ENCODE measurements around the gene SEC22B. TPM values are rescaled to one million over a fixed set of nuclear protein-coding genes. Genes with fewer than 3 reads are reported as not detected.
"Not testable (repeated sequence)": the region's sequence is repeated elsewhere in the genome, so short reads cannot be mapped to it uniquely, and the experiment has no call there.

The SEC22B gene
- total RNA-seq, 1 experiment from 2014 or later = 22.7 TPM

DNA sequence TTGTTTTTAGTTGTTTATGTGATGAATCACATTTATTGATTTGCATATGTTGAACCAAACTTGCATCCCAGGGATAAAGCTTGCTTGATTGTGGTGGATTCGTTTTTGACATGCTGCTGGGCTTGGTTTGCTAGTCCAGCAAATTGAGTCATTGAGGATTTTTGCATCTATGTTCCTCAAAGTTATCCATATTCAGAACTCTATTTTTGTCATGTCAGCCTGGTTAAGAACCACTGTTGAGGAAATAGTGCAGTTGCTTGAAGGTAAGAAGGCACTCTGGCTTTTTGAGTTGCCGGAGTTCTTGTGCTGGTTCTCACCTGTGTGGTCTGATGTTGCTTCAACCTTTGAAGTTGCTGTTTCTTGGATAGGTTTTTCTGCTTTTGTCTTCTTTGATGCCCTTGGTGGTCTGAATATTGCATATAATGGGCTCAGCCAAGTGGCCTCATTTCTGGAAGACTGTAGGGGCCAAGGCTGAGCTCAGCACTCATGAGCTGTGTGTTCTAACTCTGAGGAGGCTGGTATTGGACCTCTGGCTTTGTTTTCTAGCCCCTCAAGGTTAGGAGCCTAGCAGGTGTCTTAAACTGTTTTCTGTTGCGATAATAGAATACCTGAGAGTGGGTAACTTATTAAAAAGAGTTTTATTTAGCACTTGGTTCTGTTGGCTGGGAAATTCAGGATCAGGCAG is 26.0 kb downstream of the SEC22B start:
- H4K20me1 ChIP-seq (ENCODE audit: insufficient read depth, low read depth, low read length); H3K4me2 ChIP-seq (ENCODE audit: low read depth, low read length, poor library complexity, severe bottlenecking); H3K79me2 ChIP-seq (ENCODE audit: low read length); H3K9ac ChIP-seq (ENCODE audit: low read length); H3K4me1 ChIP-seq (ENCODE audit: low read length); H3K27ac ChIP-seq (ENCODE audit: low read length); DNase-seq; H3K9me3 ChIP-seq (ENCODE audit: low read length); H3K9me2 ChIP-seq (replicated peaks; ENCODE audit: insufficient read depth, low read length); H3K27me3 ChIP-seq (ENCODE audit: low read length); H2AFZ ChIP-seq (ENCODE audit: low read length); H3K36me3 ChIP-seq (ENCODE audit: insufficient read depth, low read length); H3K4me3 ChIP-seq (ENCODE audit: low read length): not testable (repeated sequence)

DNA sequence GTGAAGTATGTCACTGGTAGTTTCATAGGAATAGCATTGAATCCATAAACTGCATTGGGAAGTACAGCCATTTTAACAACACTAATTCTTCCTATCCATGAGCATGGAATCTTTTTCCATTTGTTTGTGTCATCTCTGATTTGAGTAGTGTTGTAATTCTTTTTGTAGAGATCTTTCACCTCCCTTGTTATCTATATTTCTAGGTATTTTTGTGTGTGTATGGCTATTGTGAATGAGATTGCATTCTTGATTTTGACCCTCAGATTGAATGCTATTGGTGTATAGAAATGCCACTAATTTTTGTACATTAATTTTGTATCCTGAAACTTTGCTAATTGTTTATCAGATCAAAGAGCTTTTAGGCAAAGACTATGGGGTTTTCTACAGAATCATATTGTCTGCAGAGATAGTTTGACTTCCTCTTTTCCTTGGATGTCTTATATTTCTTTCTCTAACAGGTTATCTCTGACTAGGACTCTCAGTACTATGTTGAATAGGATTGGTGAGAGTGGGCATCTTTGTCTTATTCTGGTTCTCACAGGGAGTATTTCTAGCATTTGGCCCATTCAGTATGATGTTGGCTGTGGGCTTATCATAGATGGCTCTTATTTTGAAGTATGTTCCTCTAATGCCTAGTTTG is 26.8 kb downstream of the SEC22B start:
- not testable (repeated sequence) for H3K4me2 ChIP-seq (ENCODE audit: low read depth, low read length, poor library complexity, severe bottlenecking); H3K9ac ChIP-seq (ENCODE audit: low read length); H3K4me3 ChIP-seq (ENCODE audit: low read length); H3K79me2 ChIP-seq (ENCODE audit: low read length); H2AFZ ChIP-seq (ENCODE audit: low read length); H3K36me3 ChIP-seq (ENCODE audit: insufficient read depth, low read length); H3K27ac ChIP-seq (ENCODE audit: low read length); H3K9me2 ChIP-seq (replicated peaks; ENCODE audit: insufficient read depth, low read length); H3K27me3 ChIP-seq (ENCODE audit: low read length); H3K4me1 ChIP-seq (ENCODE audit: low read length); H3K9me3 ChIP-seq (ENCODE audit: low read length); DNase-seq; H4K20me1 ChIP-seq (ENCODE audit: insufficient read depth, low read depth, low read length)

GRCh38 chr1:120145806-120146205 is 30.5 kb downstream of the SEC22B start:
- not testable (repeated sequence) for H3K4me3 ChIP-seq (ENCODE audit: low read length); H3K27me3 ChIP-seq (ENCODE audit: low read length); H3K4me1 ChIP-seq (ENCODE audit: low read length); H3K79me2 ChIP-seq (ENCODE audit: low read length); H3K4me2 ChIP-seq (ENCODE audit: low read depth, low read length, poor library complexity, severe bottlenecking); H3K27ac ChIP-seq (ENCODE audit: low read length); H2AFZ ChIP-seq (ENCODE audit: low read length); H3K9ac ChIP-seq (ENCODE audit: low read length); H3K9me2 ChIP-seq (replicated peaks; ENCODE audit: insufficient read depth, low read length); H3K36me3 ChIP-seq (ENCODE audit: insufficient read depth, low read length); H3K9me3 ChIP-seq (ENCODE audit: low read length); H4K20me1 ChIP-seq (ENCODE audit: insufficient read depth, low read depth, low read length)
- DNase-seq = peak; percentile 42

DNA sequence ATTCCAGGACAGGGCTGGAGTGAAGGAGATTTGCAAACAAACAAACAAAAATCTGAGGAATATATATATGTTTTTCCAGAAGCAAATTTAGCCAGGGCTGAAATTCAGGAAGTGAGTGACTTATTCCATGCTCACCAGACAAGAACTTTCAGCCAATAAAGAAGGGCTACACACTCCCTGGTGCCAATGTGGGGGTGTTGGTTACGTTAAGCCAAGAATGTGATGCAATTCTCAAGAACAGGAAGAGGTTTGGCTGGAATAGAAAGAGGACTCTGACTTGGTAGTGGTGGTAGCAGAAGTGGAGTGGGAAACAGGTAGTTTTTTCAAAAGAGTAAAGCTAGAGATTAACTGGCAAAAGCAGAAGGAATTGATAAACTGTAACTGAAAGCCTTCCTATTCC is 31.7 kb downstream of the SEC22B start:
- not testable (repeated sequence) for H3K27ac ChIP-seq (ENCODE audit: low read length); H3K36me3 ChIP-seq (ENCODE audit: insufficient read depth, low read length); DNase-seq; H3K9me2 ChIP-seq (replicated peaks; ENCODE audit: insufficient read depth, low read length); H3K4me1 ChIP-seq (ENCODE audit: low read length); H4K20me1 ChIP-seq (ENCODE audit: insufficient read depth, low read depth, low read length); H3K9ac ChIP-seq (ENCODE audit: low read length); H2AFZ ChIP-seq (ENCODE audit: low read length); H3K79me2 ChIP-seq (ENCODE audit: low read length); H3K9me3 ChIP-seq (ENCODE audit: low read length); H3K4me2 ChIP-seq (ENCODE audit: low read depth, low read length, poor library complexity, severe bottlenecking); H3K27me3 ChIP-seq (ENCODE audit: low read length); H3K4me3 ChIP-seq (ENCODE audit: low read length)

- H3K9me3 ChIP-seq (ENCODE audit: low read length); H3K79me2 ChIP-seq (ENCODE audit: low read length); H4K20me1 ChIP-seq (ENCODE audit: insufficient read depth, low read depth, low read length); H3K9me2 ChIP-seq (replicated peaks; ENCODE audit: insufficient read depth, low read length); H3K27ac ChIP-seq (ENCODE audit: low read length); DNase-seq; H2AFZ ChIP-seq (ENCODE audit: low read length); H3K27me3 ChIP-seq (ENCODE audit: low read length); H3K4me2 ChIP-seq (ENCODE audit: low read depth, low read length, poor library complexity, severe bottlenecking); H3K4me3 ChIP-seq (ENCODE audit: low read length); H3K36me3 ChIP-seq (ENCODE audit: insufficient read depth, low read length); H3K4me1 ChIP-seq (ENCODE audit: low read length); H3K9ac ChIP-seq (ENCODE audit: low read length): not testable (repeated sequence)
Observed at GRCh38 chr1:120144169-120144568, 32.2 kb downstream of the SEC22B start.

DNA sequence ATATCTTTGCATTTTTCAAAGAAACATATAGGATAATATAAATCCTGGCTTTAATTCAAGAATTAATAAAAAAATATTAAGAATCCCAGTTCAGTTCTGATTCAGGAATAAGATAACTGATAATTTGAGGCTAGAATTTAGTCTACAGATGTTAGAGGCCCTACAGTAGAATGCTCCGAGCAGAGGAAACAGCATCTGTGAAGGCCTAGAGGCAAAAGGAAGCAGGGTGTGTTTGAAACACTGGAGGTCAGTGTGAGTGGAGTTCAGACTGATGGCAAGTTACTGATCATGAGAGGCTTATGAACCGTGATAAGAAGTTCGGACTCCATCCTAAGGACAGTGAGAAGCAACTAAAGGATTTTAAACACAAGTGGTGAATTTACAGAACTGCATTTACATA is 33.0 kb downstream of the SEC22B start:
- not testable (repeated sequence) for H4K20me1 ChIP-seq (ENCODE audit: insufficient read depth, low read depth, low read length); H3K9ac ChIP-seq (ENCODE audit: low read length); DNase-seq; H3K79me2 ChIP-seq (ENCODE audit: low read length); H3K9me3 ChIP-seq (ENCODE audit: low read length); H2AFZ ChIP-seq (ENCODE audit: low read length); H3K36me3 ChIP-seq (ENCODE audit: insufficient read depth, low read length); H3K27ac ChIP-seq (ENCODE audit: low read length); H3K4me3 ChIP-seq (ENCODE audit: low read length); H3K27me3 ChIP-seq (ENCODE audit: low read length); H3K4me2 ChIP-seq (ENCODE audit: low read depth, low read length, poor library complexity, severe bottlenecking); H3K4me1 ChIP-seq (ENCODE audit: low read length); H3K9me2 ChIP-seq (replicated peaks; ENCODE audit: insufficient read depth, low read length)

DNA sequence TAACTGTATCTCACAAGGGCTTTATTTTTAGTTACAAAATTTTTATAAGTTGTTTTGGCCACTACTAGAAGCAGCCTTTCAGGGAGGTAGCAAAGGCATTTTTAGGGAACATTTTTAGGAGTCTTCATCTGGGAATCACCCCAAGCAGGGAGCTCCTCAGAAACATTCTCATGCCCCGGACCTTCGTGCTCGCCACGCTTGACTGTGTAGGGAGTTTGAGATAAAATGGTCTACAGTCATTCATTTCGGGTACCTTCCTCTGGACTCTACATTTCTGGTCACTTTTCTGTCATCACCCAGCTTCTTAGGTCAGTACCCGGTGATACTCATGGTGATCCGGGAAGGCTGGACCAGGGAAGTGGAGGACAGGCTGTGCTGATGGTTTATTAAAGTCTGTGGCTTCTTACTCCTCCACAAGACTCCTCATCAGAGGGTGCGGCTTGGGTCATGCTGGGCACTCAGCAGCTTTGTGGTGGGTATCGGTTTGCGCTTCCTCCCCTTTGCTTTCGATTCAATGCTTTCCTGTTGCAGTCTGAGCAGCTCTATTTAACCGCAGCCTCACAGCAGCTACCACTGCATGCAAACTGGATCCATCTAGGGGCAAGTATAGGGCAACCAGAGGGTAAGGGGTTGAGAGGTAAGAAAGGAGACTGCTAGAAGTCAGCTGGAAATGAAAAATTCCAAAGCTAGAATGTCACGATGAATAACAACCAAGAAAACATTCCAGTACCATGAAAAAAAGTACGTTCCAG is 33.6 kb downstream of the SEC22B start:
- DNase-seq = peak; percentile 46
- not testable (repeated sequence) for H3K4me2 ChIP-seq (ENCODE audit: low read depth, low read length, poor library complexity, severe bottlenecking)

DNA sequence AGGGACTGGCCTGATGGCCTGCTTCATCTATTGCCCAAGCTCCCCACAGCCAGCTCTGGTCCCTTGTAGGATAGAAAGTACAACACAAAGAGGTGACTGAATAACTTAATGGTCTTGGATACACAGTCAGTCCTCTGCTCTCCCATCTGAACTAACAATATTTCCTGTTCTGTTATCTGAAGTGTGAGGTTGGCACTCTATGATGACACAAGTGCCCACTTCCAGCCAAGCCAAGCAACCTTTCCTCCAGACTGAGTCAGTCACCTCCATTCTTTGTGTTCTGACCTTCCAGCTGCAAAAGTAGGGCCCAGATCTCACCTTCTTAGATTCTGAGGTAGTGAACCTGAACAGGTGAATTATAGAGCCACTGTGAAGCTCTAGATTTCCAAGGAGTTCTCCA is 34.5 kb downstream of the SEC22B start:
- H3K4me3 ChIP-seq (ENCODE audit: low read length); H3K27me3 ChIP-seq (ENCODE audit: low read length); H3K79me2 ChIP-seq (ENCODE audit: low read length); H3K9ac ChIP-seq (ENCODE audit: low read length); H3K27ac ChIP-seq (ENCODE audit: low read length); H2AFZ ChIP-seq (ENCODE audit: low read length); H3K4me1 ChIP-seq (ENCODE audit: low read length); H3K9me2 ChIP-seq (replicated peaks; ENCODE audit: insufficient read depth, low read length); H3K4me2 ChIP-seq (ENCODE audit: low read depth, low read length, poor library complexity, severe bottlenecking); H4K20me1 ChIP-seq (ENCODE audit: insufficient read depth, low read depth, low read length); H3K36me3 ChIP-seq (ENCODE audit: insufficient read depth, low read length); H3K9me3 ChIP-seq (ENCODE audit: low read length); DNase-seq: not testable (repeated sequence)

More for the DNA sequence above, 33.6 kb downstream of the SEC22B start:
- not testable (repeated sequence) for H3K4me1 ChIP-seq (ENCODE audit: low read length); H3K36me3 ChIP-seq (ENCODE audit: insufficient read depth, low read length); H2AFZ ChIP-seq (ENCODE audit: low read length); H3K27ac ChIP-seq (ENCODE audit: low read length); H3K9me2 ChIP-seq (replicated peaks; ENCODE audit: insufficient read depth, low read length); H3K4me3 ChIP-seq (ENCODE audit: low read length); H3K27me3 ChIP-seq (ENCODE audit: low read length); H3K79me2 ChIP-seq (ENCODE audit: low read length); H3K9me3 ChIP-seq (ENCODE audit: low read length); H4K20me1 ChIP-seq (ENCODE audit: insufficient read depth, low read depth, low read length); H3K9ac ChIP-seq (ENCODE audit: low read length)
